Measurements from ENCODE around the gene LAMC2. TPM values are rescaled to one million over a fixed set of nuclear protein-coding genes. Genes with fewer than 3 reads are reported as not detected.

LAMC2 gene
- total RNA-seq, 2 experiments from 2014 or later: 0.38 TPM; not detected in 1

- Histone ChIP-seq H3K36me3 (ENCODE audit: insufficient read depth, low read length) (no peaks in the 10 kb centered on the region), H4K20me1 (ENCODE audit: insufficient read depth, low read length) (no peaks in the 10 kb centered on the region), H2AFZ (ENCODE audit: low read length) (no peak overlapping the region), H3K9me3 (ENCODE audit: low read length) (no peaks in the 10 kb centered on the region), H3K79me2 (ENCODE audit: insufficient read depth, low read depth, low read length) (no peaks in the 10 kb centered on the region), H3K27ac (ENCODE audit: low read depth, low read length, poor library complexity, severe bottlenecking) (no peak overlapping the region), H3K4me2 (ENCODE audit: low read length) (no peak overlapping the region), H3K9me2 (ENCODE audit: insufficient read depth, low read length) (no peaks in the 10 kb centered on the region), H3K4me3 (ENCODE audit: low read depth, low read length, poor library complexity, severe bottlenecking) (no peak overlapping the region), H3K4me1 (ENCODE audit: insufficient read depth, low read length, poor library complexity, severe bottlenecking) (peaks cover 5% of the 10 kb centered on the region)
- intact Hi-C loops (cut with micrococcal nuclease; ENCODE audit: unreplicated experiment): no loop called here
- no peak for TF ChIP-seq CTCF (conservative IDR thresholded peaks at IDR 0.05; ENCODE audit: low read length)
- peak; percentile 61 for DNase-seq (ENCODE audit: low spot score)
- BruUV-seq (replicated peaks): no TSS peak
- POLR2A ChIA-PET: interaction anchor here (0.7 to 1.1 kb wide), 2 partner anchors 95 to 228 kb away, joined by 3 to 4 read pairs; no protein-coding TSS in a partner anchor
- CTCF ChIA-PET (ENCODE audit: unreplicated experiment): no interaction called here
Observed at GRCh38 chr1:183218971-183219615, 33.0 kb downstream of the LAMC2 start.

DNA sequence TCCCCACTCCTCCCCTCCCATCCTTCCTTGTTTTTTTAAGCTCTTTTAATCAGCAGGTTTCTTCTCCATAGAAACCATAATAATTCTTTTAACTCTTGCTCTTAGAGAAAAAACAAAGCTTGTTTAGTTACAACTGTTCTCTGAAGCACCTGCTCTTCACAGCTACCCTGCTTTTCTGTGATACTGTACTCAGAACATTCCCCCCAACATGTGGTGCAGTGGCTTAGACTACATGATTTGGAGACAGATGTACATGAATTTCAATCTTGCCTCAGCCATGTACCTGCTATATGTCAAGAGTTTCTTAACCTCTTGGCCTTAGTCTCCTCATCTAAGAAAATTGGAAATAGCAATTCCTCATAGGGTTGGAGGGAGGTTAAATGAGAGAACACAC lies 33.5 kb downstream of the LAMC2 start:
- H3K4me1 ChIP-seq (ENCODE audit: insufficient read depth, low read length, poor library complexity, severe bottlenecking): peaks cover 5% of the 10 kb centered on the region
- H3K4me3 ChIP-seq (ENCODE audit: low read depth, low read length, poor library complexity, severe bottlenecking): no peak overlapping the region
- H3K36me3 ChIP-seq (ENCODE audit: insufficient read depth, low read length): no peaks in the 10 kb centered on the region
- no peak for DNase-seq (ENCODE audit: low spot score)
- intact Hi-C loops (cut with micrococcal nuclease; ENCODE audit: unreplicated experiment): no loop called here
- no peak for TF ChIP-seq CTCF (conservative IDR thresholded peaks at IDR 0.05; ENCODE audit: low read length)
- TF ChIP-seq EZH2phosphoT487 (IDR thresholded peaks at IDR 0.05; ENCODE audit: borderline replicate concordance, low read depth, low read length): no peak
- no peak overlapping the region for H2AFZ ChIP-seq (ENCODE audit: low read length)
- H3K4me2 ChIP-seq (ENCODE audit: low read length): no peak overlapping the region
- CTCF ChIA-PET (ENCODE audit: unreplicated experiment): no interaction called here
- no peaks in the 10 kb centered on the region for H3K79me2 ChIP-seq (ENCODE audit: insufficient read depth, low read depth, low read length)
- H3K9me2 ChIP-seq (ENCODE audit: insufficient read depth, low read length): no peaks in the 10 kb centered on the region
- H3K9me3 ChIP-seq (ENCODE audit: low read length): no peaks in the 10 kb centered on the region
- no peak overlapping the region for H3K27ac ChIP-seq (ENCODE audit: low read depth, low read length, poor library complexity, severe bottlenecking)
- no peaks in the 10 kb centered on the region for H4K20me1 ChIP-seq (ENCODE audit: insufficient read depth, low read length)
- BruUV-seq (replicated peaks): no TSS peak
- POLR2A ChIA-PET: interaction anchor here (0.7 to 1.1 kb wide), 2 partner anchors 96 to 228 kb away, joined by 3 to 4 read pairs; no protein-coding TSS in a partner anchor

DNA sequence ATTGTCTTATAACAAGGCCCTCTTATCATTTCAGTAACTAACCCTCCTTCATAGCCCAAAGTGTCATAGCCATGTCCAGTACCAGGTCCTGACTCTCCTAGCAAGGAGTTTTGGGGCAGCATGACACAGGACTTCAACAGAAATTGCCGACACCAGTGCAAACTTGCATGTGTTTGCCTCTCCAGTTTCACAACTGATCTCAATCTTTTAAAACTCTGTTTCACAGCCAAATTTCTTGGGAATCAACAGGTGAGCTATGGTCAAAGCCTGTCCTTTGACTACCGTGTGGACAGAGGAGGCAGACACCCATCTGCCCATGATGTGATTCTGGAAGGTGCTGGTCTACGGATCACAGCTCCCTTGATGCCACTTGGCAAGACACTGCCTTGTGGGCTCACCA lies 36.8 kb downstream of the LAMC2 start:
- intact Hi-C loops (cut with micrococcal nuclease; ENCODE audit: unreplicated experiment): no loop called here
- BruUV-seq (replicated peaks): no TSS peak
- Histone ChIP-seq H3K4me1 (ENCODE audit: insufficient read depth, low read length, poor library complexity, severe bottlenecking) (peaks cover 5% of the 10 kb centered on the region), H4K20me1 (ENCODE audit: insufficient read depth, low read length) (no peaks in the 10 kb centered on the region), H3K4me2 (ENCODE audit: low read length) (no peak overlapping the region), H3K27ac (ENCODE audit: low read depth, low read length, poor library complexity, severe bottlenecking) (no peak overlapping the region), H3K9me3 (ENCODE audit: low read length) (no peaks in the 10 kb centered on the region), H3K9me2 (ENCODE audit: insufficient read depth, low read length) (no peaks in the 10 kb centered on the region), H2AFZ (ENCODE audit: low read length) (no peak overlapping the region), H3K36me3 (ENCODE audit: insufficient read depth, low read length) (no peaks in the 10 kb centered on the region), H3K79me2 (ENCODE audit: insufficient read depth, low read depth, low read length) (no peaks in the 10 kb centered on the region), H3K4me3 (ENCODE audit: low read depth, low read length, poor library complexity, severe bottlenecking) (no peak overlapping the region)
- no peak for DNase-seq (ENCODE audit: low spot score)
- ChIA-PET POLR2A (no interaction called here), CTCF (ENCODE audit: unreplicated experiment) (no interaction called here)
- TF ChIP-seq CTCF (conservative IDR thresholded peaks at IDR 0.05; ENCODE audit: low read length): no peak
- no peak for TF ChIP-seq EZH2phosphoT487 (IDR thresholded peaks at IDR 0.05; ENCODE audit: borderline replicate concordance, low read depth, low read length)
